HG03571 (cell line): ENCODE data around the gene LSAMP.
"Not testable (repeated sequence)": the region's sequence is repeated elsewhere in the genome, so short reads cannot be mapped to it uniquely, and the experiment has no call there.

Experiments used
- ATAC-seq: cut with Tn5 transposase; IDR thresholded peaks from one replicate; pipeline ENCODE4 v1.9.1; 2021; ENCODE audit not compliant: unreplicated experiment

The LSAMP gene

GRCh38 chr3:115857518-115858136 is 587.7 kb downstream of the LSAMP start:
- no peak for ATAC-seq

- no peak for ATAC-seq
Measured at GRCh38 chr3:115855911-115856310, 589.4 kb downstream of the LSAMP start.

- no peak for ATAC-seq
Measured at GRCh38 chr3:115853104-115853503, 592.2 kb downstream of the LSAMP start.

GRCh38 chr3:115852278-115852677 is 593.0 kb downstream of the LSAMP start:
- ATAC-seq = no peak

GRCh38 chr3:115851571-115851970 is 593.7 kb downstream of the LSAMP start:
- no peak for ATAC-seq

- ATAC-seq = no peak
Measured at GRCh38 chr3:115848641-115849040, 596.6 kb downstream of the LSAMP start.

- ATAC-seq = no peak
Measured at GRCh38 chr3:115845986-115846385, 599.3 kb downstream of the LSAMP start.

- ATAC-seq = not testable (repeated sequence)
Measured at GRCh38 chr3:115844729-115845128, 600.6 kb downstream of the LSAMP start.

- no peak for ATAC-seq
Measured at GRCh38 chr3:115843206-115843605, 602.1 kb downstream of the LSAMP start.

- ATAC-seq = no peak
Measured at GRCh38 chr3:115839246-115839645, 606.0 kb downstream of the LSAMP start.

- no peak for ATAC-seq
Measured at GRCh38 chr3:115838786-115839185, 606.5 kb downstream of the LSAMP start.

- ATAC-seq = no peak
Measured at GRCh38 chr3:115836944-115837343, 608.3 kb downstream of the LSAMP start.

GRCh38 chr3:115835946-115836345 is 609.3 kb downstream of the LSAMP start:
- ATAC-seq = no peak

GRCh38 chr3:115834068-115834467 is 611.2 kb downstream of the LSAMP start:
- ATAC-seq = no peak

GRCh38 chr3:115833074-115833473 is 612.2 kb downstream of the LSAMP start:
- ATAC-seq = no peak

- ATAC-seq = no peak
Measured at GRCh38 chr3:115832265-115832664, 613.0 kb downstream of the LSAMP start.

GRCh38 chr3:115831864-115832263 is 613.4 kb downstream of the LSAMP start:
- no peak for ATAC-seq

GRCh38 chr3:115830764-115831395 is 614.4 kb downstream of the LSAMP start:
- no peak for ATAC-seq

GRCh38 chr3:115828401-115828800 is 616.9 kb downstream of the LSAMP start:
- no peak for ATAC-seq

GRCh38 chr3:115827495-115827894 is 617.8 kb downstream of the LSAMP start:
- no peak for ATAC-seq

- ATAC-seq = no peak
Measured at GRCh38 chr3:115825046-115825445, 620.2 kb downstream of the LSAMP start.

GRCh38 chr3:115823083-115823482 is 622.2 kb downstream of the LSAMP start:
- ATAC-seq = no peak

GRCh38 chr3:115822579-115822978 is 622.7 kb downstream of the LSAMP start:
- ATAC-seq = no peak
